SHP77 (cell line): ENCODE data around the gene MTHFS.
"Not testable (repeated sequence)": the region's sequence is repeated elsewhere in the genome, so short reads cannot be mapped to it uniquely, and the experiment has no call there.

Experiments used
- DNase-seq, 2 experiments: peaks; one replicate each; lab custom pipeline; 2025; lab: John Stamatoyannopoulos, UW

The MTHFS gene

GRCh38 chr15:79915776-79916501 lies 19.1 kb upstream of the MTHFS start:
- DNase-seq, result not testable (repeated sequence)

- no peak for DNase-seq
These were observed 17.9 kb upstream of the MTHFS start for GRCh38 chr15:79914728-79915127.

- not testable (repeated sequence) for DNase-seq
These were observed 12.9 kb upstream of the MTHFS start for GRCh38 chr15:79909556-79910335.

GRCh38 chr15:79904271-79904670 lies 7.5 kb upstream of the MTHFS start:
- DNase-seq, result no peak

- DNase-seq, result no peak
These were observed 6.8 kb upstream of the MTHFS start for GRCh38 chr15:79903626-79904025.

GRCh38 chr15:79903144-79903543 lies 6.3 kb upstream of the MTHFS start:
- no peak for DNase-seq

- DNase-seq, result no peak
These were observed 5.1 kb upstream of the MTHFS start for GRCh38 chr15:79901958-79902357.

- DNase-seq, result not testable (repeated sequence)
These were observed 4.1 kb upstream of the MTHFS start for GRCh38 chr15:79900818-79901378.

- no peak for DNase-seq
These were observed 3.3 kb upstream of the MTHFS start for GRCh38 chr15:79900087-79900486.

- DNase-seq, result not testable (repeated sequence)
These were observed 2.0 kb upstream of the MTHFS start for GRCh38 chr15:79898786-79899185.

GRCh38 chr15:79898369-79898768 lies 1.6 kb upstream of the MTHFS start:
- no peak for DNase-seq

- DNase-seq, result no peak
These were observed 893 bp upstream of the MTHFS start for GRCh38 chr15:79897701-79898113.

- DNase-seq, result no peak
These were observed 515 bp upstream of the MTHFS start for GRCh38 chr15:79897380-79897678.

GRCh38 chr15:79896131-79896633 lies 632 bp downstream of the MTHFS start:
- DNase-seq, result no peak

GRCh38 chr15:79887054-79887930 lies 9.5 kb downstream of the MTHFS start:
- no peak for DNase-seq

- DNase-seq, result no peak
These were observed 10.7 kb downstream of the MTHFS start for GRCh38 chr15:79886124-79886523.

GRCh38 chr15:79884204-79884596 lies 12.6 kb downstream of the MTHFS start:
- DNase-seq, result no peak

GRCh38 chr15:79883579-79884203 lies 13.1 kb downstream of the MTHFS start:
- DNase-seq, result no peak

- no peak for DNase-seq
These were observed 15.1 kb downstream of the MTHFS start for GRCh38 chr15:79881668-79882067.

GRCh38 chr15:79881254-79881653 lies 15.6 kb downstream of the MTHFS start:
- no peak for DNase-seq

- no peak for DNase-seq
These were observed 18.6 kb downstream of the MTHFS start for GRCh38 chr15:79878078-79878705.
